HG03175 (cell line): Measurements from ENCODE around the gene ATP1B1.
"Not testable (repeated sequence)": the region's sequence is repeated elsewhere in the genome, so short reads cannot be mapped to it uniquely, and the experiment has no call there.

Experiments used
- ATAC-seq: cut with Tn5 transposase; IDR thresholded peaks from one replicate; pipeline ENCODE4 v1.9.1; 2021; ENCODE audit warnings: mild to moderate bottlenecking, moderate library complexity; ENCODE audit not compliant: unreplicated experiment

ATP1B1 gene

GRCh38 chr1:169141356-169141755, 34.9 kb downstream of the ATP1B1 start:
- ATAC-seq: no peak

GRCh38 chr1:169142129-169142528, 35.6 kb downstream of the ATP1B1 start:
- ATAC-seq: no peak

GRCh38 chr1:169143346-169143745, 36.9 kb downstream of the ATP1B1 start:
- ATAC-seq: no peak

- ATAC-seq: no peak
Measured at GRCh38 chr1:169143984-169144383, 37.5 kb downstream of the ATP1B1 start.

GRCh38 chr1:169144941-169145626, 38.6 kb downstream of the ATP1B1 start:
- ATAC-seq: no peak

- no peak for ATAC-seq
Measured at GRCh38 chr1:169146576-169147214, 40.2 kb downstream of the ATP1B1 start.

- ATAC-seq: peak; percentile 84
Measured at GRCh38 chr1:169148472-169149252, 42.2 kb downstream of the ATP1B1 start.

- ATAC-seq: no peak
Measured at GRCh38 chr1:169149555-169150286, 43.2 kb downstream of the ATP1B1 start.

- ATAC-seq: no peak
Measured at GRCh38 chr1:169150641-169151337, 44.3 kb downstream of the ATP1B1 start.

- no peak for ATAC-seq
Measured at GRCh38 chr1:169151338-169151837, 44.9 kb downstream of the ATP1B1 start.

- ATAC-seq: no peak
Measured at GRCh38 chr1:169155675-169156074, 49.2 kb downstream of the ATP1B1 start.

- ATAC-seq: no peak
Measured at GRCh38 chr1:169156580-169156979, 50.1 kb downstream of the ATP1B1 start.

- no peak for ATAC-seq
Measured at GRCh38 chr1:169160845-169161495, 54.5 kb downstream of the ATP1B1 start.

- ATAC-seq: peak; percentile 83
Measured at GRCh38 chr1:169161496-169162194, 55.2 kb downstream of the ATP1B1 start.

- no peak for ATAC-seq
Measured at GRCh38 chr1:169163059-169163458, 56.6 kb downstream of the ATP1B1 start.

GRCh38 chr1:169175461-169175860, 69.0 kb downstream of the ATP1B1 start:
- no peak for ATAC-seq

GRCh38 chr1:169179431-169179830, 72.9 kb downstream of the ATP1B1 start:
- ATAC-seq: not testable (repeated sequence)

GRCh38 chr1:169180174-169180573, 73.7 kb downstream of the ATP1B1 start:
- ATAC-seq: no peak
